Measurements from ENCODE around the gene CAMSAP3.

CAMSAP3 gene

DNA sequence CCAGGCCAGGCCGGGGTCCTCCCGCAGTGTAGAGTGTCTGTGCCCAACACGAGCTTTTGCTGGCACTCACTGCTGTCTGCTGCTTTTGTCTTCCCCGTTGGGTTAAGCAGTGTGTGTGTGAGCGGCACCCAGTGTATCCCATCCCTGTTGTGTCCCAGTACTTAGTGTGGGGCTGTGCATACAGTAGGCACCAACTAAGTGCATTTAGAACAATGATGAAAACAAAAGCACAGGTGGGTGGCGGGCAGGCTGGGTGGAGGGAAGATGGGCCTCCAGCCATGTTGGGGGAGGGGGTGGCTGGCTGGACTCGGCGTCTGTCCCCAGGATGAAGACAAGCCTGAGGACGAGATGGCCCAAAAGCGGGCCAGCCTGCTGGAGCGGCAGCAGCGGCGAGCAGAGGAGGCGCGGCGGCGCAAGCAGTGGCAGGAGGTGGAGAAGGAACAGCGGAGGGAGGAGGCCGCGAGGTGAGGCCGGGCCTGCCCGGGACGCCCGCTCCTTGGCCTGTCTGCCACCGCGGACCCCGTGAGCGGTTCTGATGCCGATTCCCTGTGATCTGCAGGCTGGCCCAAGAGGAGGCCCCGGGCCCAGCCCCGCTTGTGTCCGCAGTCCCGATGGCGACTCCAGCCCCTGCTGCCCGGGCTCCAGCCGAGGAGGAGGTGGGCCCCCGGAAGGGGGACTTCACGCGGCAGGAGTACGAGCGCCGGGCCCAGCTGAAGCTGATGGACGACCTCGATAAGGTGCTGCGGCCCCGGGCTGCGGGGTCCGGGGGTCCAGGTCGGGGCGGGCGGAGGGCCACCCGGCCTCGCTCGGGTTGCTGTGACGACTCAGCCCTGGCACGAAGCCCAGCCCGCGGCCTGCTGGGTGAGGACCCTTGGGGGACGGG lies 19.4 kb downstream of the CAMSAP3 start:
- POLR2A ChIA-PET = no interaction called here

DNA sequence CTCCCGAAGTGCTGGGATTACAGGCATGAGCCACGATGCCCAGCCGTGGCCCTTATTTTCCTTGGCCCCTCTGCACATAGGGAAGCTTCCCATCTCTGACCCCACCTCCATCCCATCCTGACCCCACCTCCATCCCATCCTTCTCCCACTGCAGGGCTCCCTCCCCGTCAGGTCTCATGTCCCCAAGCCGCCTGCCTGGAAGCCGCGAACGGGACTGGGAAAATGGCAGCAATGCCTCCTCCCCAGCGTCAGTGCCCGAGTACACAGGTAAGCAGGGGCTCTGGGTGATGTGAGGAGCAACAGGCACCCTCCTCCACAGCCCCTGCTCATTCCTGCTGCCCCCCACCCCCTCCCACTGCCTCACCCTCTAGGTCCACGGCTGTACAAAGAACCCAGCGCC lies 21.5 kb downstream of the CAMSAP3 start:
- POLR2A ChIA-PET = no interaction called here
- no peak for DNase-seq (ENCODE audit: low read depth, low spot score)
- CTCF ChIA-PET = interaction anchor here (0.6 kb wide), 1 partner anchor 61 kb away, joined by 3 read pairs; no protein-coding TSS in a partner anchor
- TF ChIP-seq, protein P1, sequence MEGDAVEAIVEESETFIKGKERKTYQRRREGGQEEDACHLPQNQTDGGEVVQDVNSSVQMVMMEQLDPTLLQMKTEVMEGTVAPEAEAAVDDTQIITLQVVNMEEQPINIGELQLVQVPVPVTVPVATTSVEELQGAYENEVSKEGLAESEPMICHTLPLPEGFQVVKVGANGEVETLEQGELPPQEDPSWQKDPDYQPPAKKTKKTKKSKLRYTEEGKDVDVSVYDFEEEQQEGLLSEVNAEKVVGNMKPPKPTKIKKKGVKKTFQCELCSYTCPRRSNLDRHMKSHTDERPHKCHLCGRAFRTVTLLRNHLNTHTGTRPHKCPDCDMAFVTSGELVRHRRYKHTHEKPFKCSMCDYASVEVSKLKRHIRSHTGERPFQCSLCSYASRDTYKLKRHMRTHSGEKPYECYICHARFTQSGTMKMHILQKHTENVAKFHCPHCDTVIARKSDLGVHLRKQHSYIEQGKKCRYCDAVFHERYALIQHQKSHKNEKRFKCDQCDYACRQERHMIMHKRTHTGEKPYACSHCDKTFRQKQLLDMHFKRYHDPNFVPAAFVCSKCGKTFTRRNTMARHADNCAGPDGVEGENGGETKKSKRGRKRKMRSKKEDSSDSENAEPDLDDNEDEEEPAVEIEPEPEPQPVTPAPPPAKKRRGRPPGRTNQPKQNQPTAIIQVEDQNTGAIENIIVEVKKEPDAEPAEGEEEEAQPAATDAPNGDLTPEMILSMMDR (IDR thresholded peaks at IDR 0.05; ENCODE audit: insufficient read depth, low read length, missing control alignments) = no peak
- no peak overlapping the region for H3K4me3 ChIP-seq (ENCODE audit: low read depth, low read length)

More for the DNA sequence above, 19.4 kb downstream of the CAMSAP3 start:
- DNase-seq (ENCODE audit: low read depth, low spot score) = no peak
- CTCF ChIA-PET = interaction anchor here (1.1 kb wide), 1 partner anchor 47 kb away, joined by 3 read pairs; no protein-coding TSS in a partner anchor
- TF ChIP-seq, protein P1 (IDR thresholded peaks at IDR 0.05; ENCODE audit: insufficient read depth, low read length, missing control alignments) = no peak
- no peak overlapping the region for H3K4me3 ChIP-seq (ENCODE audit: low read depth, low read length)

DNA sequence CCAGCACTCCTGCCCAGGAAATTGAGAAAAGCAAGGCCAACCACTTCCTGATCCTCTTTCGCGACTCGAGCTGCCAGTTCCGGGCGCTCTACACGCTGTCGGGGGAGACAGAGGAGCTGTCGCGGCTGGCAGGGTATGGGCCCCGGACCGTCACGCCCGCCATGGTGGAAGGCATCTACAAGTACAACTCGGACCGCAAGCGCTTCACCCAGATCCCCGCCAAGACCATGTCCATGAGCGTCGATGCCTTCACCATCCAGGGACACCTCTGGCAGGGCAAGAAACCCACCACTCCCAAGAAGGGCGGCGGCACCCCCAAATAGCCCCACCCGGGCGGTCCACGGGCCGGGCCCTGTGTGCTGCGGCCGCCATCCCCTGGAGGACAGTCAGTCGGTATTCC lies 22.1 kb downstream of the CAMSAP3 start:
- CTCF ChIA-PET = interaction anchor here (1.1 kb wide), 1 partner anchor 49 kb away, joined by 3 read pairs; no protein-coding TSS in a partner anchor
- H3K4me3 ChIP-seq (ENCODE audit: low read depth, low read length) = no peak overlapping the region
- DNase-seq (ENCODE audit: low read depth, low spot score) = no peak
- POLR2A ChIA-PET = no interaction called here
- TF ChIP-seq, protein P1 (IDR thresholded peaks at IDR 0.05; ENCODE audit: insufficient read depth, low read length, missing control alignments) = no peak

DNA sequence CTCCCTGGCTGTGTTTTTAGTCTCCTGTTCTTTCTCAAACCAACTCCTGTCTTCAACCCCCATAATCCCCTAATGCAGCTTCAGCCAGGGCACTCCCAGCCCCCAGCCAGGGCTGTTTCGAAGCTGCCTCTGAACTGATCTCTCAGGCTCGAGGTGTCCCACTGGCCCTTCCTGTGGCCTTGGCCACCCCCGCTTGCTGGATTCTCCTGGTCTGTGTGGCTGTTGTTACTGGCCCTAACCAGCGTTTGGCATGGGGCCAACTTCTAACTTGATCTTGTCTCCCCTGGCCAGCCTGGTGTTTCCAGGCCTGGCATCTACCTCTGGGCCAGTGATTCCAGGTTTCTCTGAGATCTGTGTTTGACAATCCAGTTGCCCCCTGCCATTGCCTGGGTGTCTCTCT lies 22.7 kb downstream of the CAMSAP3 start:
- ChIA-PET CTCF (interaction anchor here (1.1 kb wide), 1 partner anchor 50 kb away, joined by 3 read pairs; no protein-coding TSS in a partner anchor), POLR2A (no interaction called here)
- no peak for DNase-seq (ENCODE audit: low read depth, low spot score)
- H3K4me3 ChIP-seq (ENCODE audit: low read depth, low read length) = no peak overlapping the region
- TF ChIP-seq, protein P1 (IDR thresholded peaks at IDR 0.05; ENCODE audit: insufficient read depth, low read length, missing control alignments) = no peak

DNA sequence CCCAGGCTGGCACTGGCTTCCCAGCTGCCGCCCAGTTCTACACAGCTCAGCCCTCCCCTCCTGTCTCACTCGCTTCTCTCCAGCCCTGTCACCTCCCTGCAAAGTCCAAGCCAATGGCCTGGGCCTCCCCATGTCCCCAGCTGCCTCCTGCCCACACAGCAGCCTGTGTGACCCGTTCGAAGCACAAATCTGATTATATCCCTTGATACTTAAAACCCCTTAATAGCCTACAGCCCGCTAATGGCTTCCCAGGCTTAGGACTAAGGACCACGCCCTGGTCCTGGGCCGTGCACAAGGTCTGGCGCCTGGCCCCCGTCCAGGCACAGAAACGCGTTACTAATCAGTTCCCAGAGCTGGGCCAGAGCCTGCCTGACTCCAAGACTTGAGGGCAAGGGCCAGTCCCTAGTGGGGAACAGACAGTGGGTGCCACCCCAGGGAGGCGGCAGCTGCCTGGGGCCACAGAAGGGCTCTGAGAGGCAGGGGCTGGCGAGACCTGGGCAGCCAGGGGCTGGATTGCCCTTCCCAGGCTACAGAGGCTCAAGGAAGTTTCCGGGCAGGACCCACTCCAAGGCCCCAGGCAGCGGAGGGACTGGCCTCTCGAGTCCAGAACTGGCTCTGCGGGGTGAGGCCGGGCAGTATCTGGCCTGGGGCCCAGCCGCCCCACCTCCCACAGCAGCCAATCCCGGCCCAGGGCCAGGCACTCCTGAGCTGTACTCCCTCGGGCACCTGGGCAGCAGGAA lies 23.3 kb downstream of the CAMSAP3 start:
- TF ChIP-seq, protein P1 (IDR thresholded peaks at IDR 0.05; ENCODE audit: insufficient read depth, low read length, missing control alignments) = no peak
- ChIA-PET POLR2A (no interaction called here), CTCF (no interaction called here)
- no peak for DNase-seq (ENCODE audit: low read depth, low spot score)
- no peak overlapping the region for H3K4me3 ChIP-seq (ENCODE audit: low read depth, low read length)

Measured in AG04449 (cell line).